Activated gamma-delta T cell (primary cell): ENCODE measurements around the gene RRAS2.
"Not testable (repeated sequence)": the region's sequence is repeated elsewhere in the genome, so short reads cannot be mapped to it uniquely, and the experiment has no call there.

ENCODE experiments used
- DNase-seq: peaks from one replicate; lab custom pipeline; 2025; lab: John Stamatoyannopoulos, UW
- total RNA-seq, 2 donors: gene quantifications; one replicate each; lab custom pipeline; 2026; lab: John Stamatoyannopoulos, UW

Gene RRAS2
- 33.2 to 56.1 reads per million in 2 donors for total RNA-seq

GRCh38 chr11:14358729-14359439 lies at the start of gene RRAS2:
Gene RRAS2 (minus strand): TSS chr11:14359183. CDS start chr11:14358870, 313 bp downstream.
- peak; percentile 65 for DNase-seq

- DNase-seq, result no peak
These were observed 49.6 kb upstream of the RRAS2 start for GRCh38 chr11:14408612-14409011.

GRCh38 chr11:14406116-14406515 lies 47.1 kb upstream of the RRAS2 start:
- DNase-seq, result not testable (repeated sequence)

- not testable (repeated sequence) for DNase-seq
These were observed 44.5 kb upstream of the RRAS2 start for GRCh38 chr11:14403528-14403927.

GRCh38 chr11:14399087-14399486 lies 40.1 kb upstream of the RRAS2 start:
- DNase-seq, result no peak

GRCh38 chr11:14396273-14396672 lies 37.3 kb upstream of the RRAS2 start:
- DNase-seq, result no peak

GRCh38 chr11:14393889-14394288 lies 34.9 kb upstream of the RRAS2 start:
- no peak for DNase-seq

GRCh38 chr11:14393129-14393528 lies 34.1 kb upstream of the RRAS2 start:
- no peak for DNase-seq

GRCh38 chr11:14390669-14391068 lies 31.7 kb upstream of the RRAS2 start:
- no peak for DNase-seq

GRCh38 chr11:14388352-14388751 lies 29.4 kb upstream of the RRAS2 start:
- DNase-seq, result no peak

- DNase-seq, result no peak
These were observed 28.0 kb upstream of the RRAS2 start for GRCh38 chr11:14386895-14387480.

- no peak for DNase-seq
These were observed 27.1 kb upstream of the RRAS2 start for GRCh38 chr11:14386081-14386480.

GRCh38 chr11:14384338-14384737 lies 25.4 kb upstream of the RRAS2 start:
- DNase-seq, result no peak

GRCh38 chr11:14381968-14382367 lies 23.0 kb upstream of the RRAS2 start:
- no peak for DNase-seq

GRCh38 chr11:14380947-14381561 lies 22.1 kb upstream of the RRAS2 start:
- DNase-seq, result peak; percentile 31

GRCh38 chr11:14380125-14380936 lies 21.3 kb upstream of the RRAS2 start:
- DNase-seq, result no peak

GRCh38 chr11:14378171-14378570 lies 19.2 kb upstream of the RRAS2 start:
- no peak for DNase-seq

GRCh38 chr11:14376920-14377319 lies 17.9 kb upstream of the RRAS2 start:
- no peak for DNase-seq

GRCh38 chr11:14374922-14375830 lies 16.2 kb upstream of the RRAS2 start:
- DNase-seq, result no peak

- DNase-seq, result no peak
These were observed 15.1 kb upstream of the RRAS2 start for GRCh38 chr11:14373941-14374646.

GRCh38 chr11:14372011-14372410 lies 13.0 kb upstream of the RRAS2 start:
- no peak for DNase-seq
